HG03066 (cell line): Measurements from ENCODE around the gene PGC.
"Not testable (repeated sequence)": the region's sequence is repeated elsewhere in the genome, so short reads cannot be mapped to it uniquely, and the experiment has no call there.

Experiments
- ATAC-seq: cut with Tn5 transposase; IDR thresholded peaks from one replicate; pipeline ENCODE4 v1.9.1; 2021; ENCODE audit warnings: low read depth; ENCODE audit not compliant: unreplicated experiment

PGC gene

DNA sequence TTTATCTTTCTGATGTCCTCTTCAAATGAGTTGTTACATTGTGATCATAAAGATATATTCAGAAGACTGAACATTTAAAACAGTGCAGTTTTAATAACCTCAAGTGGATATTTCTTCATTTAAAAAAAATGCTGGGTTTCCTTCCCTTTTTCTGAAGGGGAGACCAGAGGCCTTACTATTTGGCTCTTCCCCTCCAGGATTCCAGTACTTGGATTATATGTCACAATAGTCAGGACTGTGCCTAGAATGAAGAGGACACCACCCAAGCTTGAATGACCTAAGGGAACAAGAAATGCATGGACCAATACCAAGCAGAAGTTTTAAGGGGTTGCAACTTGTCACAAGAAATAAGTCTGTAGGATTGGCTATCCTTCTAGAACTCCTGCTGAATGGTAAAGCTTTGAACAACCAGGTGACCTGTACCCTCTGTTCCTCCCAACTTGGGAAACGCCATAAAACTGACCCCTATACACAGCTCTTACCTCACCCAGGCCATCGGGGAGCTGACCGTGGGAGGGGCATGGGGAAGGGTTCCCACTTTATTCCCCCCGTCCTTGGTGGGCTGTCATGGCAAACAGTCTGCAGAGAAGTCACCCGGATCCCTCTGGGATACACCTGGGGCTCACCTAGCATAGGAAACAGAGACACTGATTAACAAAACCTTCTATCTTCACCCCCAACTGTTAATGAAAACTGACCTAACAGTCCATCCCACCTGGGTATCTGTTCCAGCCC lies 30.5 kb upstream of the PGC start:
- ATAC-seq = no peak

DNA sequence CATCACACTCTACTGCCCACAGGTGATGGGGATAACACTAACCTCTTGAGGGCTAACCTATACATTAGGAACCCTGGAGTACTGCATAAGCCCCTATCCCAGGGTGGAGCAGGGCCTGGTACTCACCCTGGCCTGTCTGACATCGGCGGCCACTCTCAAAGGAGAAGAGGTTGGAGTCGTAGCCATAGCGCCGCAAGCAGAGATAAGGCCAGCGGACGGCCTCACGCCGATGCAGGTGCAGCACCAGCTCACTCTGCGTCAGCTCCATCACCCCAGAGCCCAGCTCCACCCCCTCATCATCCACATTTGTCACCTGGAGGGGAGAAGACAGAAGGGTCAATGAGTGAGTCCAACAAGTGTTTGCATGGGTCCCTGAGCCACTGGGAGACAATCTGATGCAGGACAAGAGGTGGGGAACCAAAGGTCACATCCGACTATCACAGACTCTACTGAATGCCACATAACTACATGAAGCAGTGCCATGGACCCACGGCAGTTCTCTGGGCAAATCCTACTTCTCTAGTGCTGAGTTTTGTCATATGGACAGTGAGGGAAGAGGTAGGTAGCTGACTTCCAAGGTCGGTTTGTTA lies 28.2 kb upstream of the PGC start:
- no peak for ATAC-seq

GRCh38 chr6:41774841-41775240 lies 27.6 kb upstream of the PGC start:
- ATAC-seq = no peak

- no peak for ATAC-seq
Observed at GRCh38 chr6:41771058-41771983, 24.1 kb upstream of the PGC start.

GRCh38 chr6:41770381-41771057 lies 23.3 kb upstream of the PGC start:
- ATAC-seq = no peak

GRCh38 chr6:41769376-41769775 lies 22.2 kb upstream of the PGC start:
- no peak for ATAC-seq

- ATAC-seq = no peak
Observed at GRCh38 chr6:41768545-41769308, 21.5 kb upstream of the PGC start.

- no peak for ATAC-seq
Observed at GRCh38 chr6:41767112-41767833, 20.1 kb upstream of the PGC start.

GRCh38 chr6:41766043-41766664 lies 19.0 kb upstream of the PGC start:
- ATAC-seq = not testable (repeated sequence)

DNA sequence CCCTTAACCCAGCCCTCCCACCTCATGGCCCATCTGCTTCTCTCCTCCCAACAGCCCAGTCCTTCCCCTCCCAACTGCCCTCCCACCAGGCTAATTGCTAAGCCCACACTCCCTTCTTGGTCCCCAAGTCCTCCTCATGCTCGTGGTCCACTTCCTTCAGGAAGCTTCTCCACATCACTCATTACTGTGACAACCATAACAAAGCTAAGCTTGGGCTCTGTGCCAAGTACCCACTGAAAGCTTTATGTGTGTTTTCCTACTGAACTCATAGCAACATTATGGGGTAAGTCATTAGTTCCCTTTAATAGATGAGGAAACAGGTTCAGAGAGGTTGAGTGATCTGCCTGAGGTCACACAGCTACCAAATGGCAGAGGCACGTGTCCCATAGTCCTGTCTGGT lies 16.3 kb upstream of the PGC start:
- ATAC-seq = no peak

- ATAC-seq = no peak
Observed at GRCh38 chr6:41759905-41760579, 12.8 kb upstream of the PGC start.

GRCh38 chr6:41759106-41759904 lies 12.1 kb upstream of the PGC start:
- no peak for ATAC-seq

GRCh38 chr6:41758641-41759035 lies 11.4 kb upstream of the PGC start:
- no peak for ATAC-seq

DNA sequence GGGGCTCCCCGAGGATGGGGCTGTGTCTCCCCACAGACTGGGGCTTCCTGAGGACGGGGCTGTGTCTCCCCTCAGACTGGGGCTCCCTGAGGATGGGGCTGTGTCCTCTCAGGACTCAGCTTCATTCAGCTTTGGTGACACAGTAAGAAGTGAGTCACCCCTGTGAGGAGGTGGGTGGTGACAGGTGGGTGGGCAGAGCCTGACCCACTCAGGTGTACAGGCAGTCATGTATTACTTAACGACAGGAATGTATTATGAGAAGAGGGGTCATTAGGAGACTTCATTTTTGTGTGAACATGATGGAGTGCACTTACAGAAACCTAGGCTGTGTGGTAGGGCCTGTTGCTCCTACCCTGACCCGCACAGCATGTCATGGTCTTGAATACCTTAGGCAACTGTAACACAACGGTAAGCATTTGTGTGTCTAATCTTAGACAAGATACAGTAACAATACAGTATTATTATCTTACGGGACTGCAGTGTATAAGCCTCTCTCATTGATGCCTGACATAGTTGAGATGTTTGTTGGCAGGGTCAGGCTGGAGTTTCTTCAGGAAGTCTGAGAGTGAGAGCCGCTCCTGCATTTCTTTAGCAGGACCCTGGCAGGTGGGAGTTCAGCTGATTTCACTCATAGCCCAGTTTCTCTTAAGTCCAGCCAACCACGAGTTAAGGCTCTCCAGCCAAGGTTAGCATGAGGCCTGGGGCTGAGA lies 10.9 kb upstream of the PGC start:
- ATAC-seq = no peak

- ATAC-seq = no peak
Observed at GRCh38 chr6:41757271-41757670, 10.1 kb upstream of the PGC start.

DNA sequence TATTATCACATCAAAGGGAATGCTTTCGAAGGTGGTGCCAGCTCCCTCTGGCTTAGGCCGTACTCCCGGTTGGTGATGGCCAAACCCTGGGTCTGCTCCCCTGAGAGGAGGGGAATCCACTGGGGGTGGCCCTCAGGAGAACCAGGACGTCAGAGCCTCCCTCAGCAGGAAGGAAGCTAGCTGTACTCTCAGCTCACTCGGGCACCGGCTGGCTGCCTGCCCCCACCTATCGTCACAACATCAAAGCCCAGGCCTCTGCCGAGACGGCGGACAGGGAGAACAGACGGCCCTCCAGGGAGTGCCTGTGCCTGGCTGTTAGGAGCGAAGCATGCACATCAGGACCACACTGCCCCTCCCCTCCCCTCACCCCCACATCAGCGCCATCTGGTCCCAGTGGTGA lies 9.2 kb upstream of the PGC start:
- no peak for ATAC-seq

DNA sequence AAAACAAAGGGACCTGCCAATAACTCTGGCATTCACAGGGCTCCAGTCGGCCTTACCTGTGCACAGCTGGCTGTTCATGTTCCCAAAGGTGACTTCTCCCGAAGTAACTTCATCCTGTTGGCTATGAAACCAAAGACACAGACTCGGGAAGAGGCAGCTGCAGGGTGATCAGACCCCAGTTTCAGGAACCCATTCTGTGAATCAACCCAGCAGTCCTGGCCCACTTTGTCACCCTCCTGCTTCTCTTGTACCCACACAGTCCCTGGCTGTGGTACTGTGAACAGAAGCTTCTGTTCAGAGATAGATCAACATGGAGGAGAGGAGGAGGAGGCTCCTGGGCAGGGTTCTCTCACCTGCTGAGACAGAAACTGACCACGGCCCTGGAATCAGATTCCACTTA lies 8.7 kb upstream of the PGC start:
- no peak for ATAC-seq
